CD4-positive, alpha-beta T cell treated with Interleukin-2 at 100 ng/mL for 4 hours (primary cell): Measurements from ENCODE around the gene SERAC1.

ENCODE experiments used
- DNase-seq: peaks from one replicate; pipeline ENCODE4 v3.0.0-alpha.2; 2020; ENCODE audit warnings: low spot score

SERAC1 gene

GRCh38 chr6:158122048-158122447 is 46.0 kb downstream of the SERAC1 start:
- DNase-seq = no peak

GRCh38 chr6:158121335-158121734 is 46.7 kb downstream of the SERAC1 start:
- DNase-seq = no peak

GRCh38 chr6:158118886-158119285 is 49.2 kb downstream of the SERAC1 start:
- DNase-seq = no peak

GRCh38 chr6:158115508-158115907 is 52.6 kb downstream of the SERAC1 start:
- no peak for DNase-seq

GRCh38 chr6:158115102-158115501 is 53.0 kb downstream of the SERAC1 start:
- DNase-seq = no peak

GRCh38 chr6:158113802-158114201 is 54.3 kb downstream of the SERAC1 start:
- no peak for DNase-seq

GRCh38 chr6:158111987-158112386 is 56.1 kb downstream of the SERAC1 start:
- DNase-seq = no peak

GRCh38 chr6:158110986-158111385 is 57.1 kb downstream of the SERAC1 start:
- no peak for DNase-seq

- no peak for DNase-seq
Measured at GRCh38 chr6:158109748-158110147, 58.3 kb downstream of the SERAC1 start.

GRCh38 chr6:158104696-158105095 is 63.4 kb downstream of the SERAC1 start:
- DNase-seq = no peak

GRCh38 chr6:158103228-158103627 is 64.8 kb downstream of the SERAC1 start:
- no peak for DNase-seq

GRCh38 chr6:158095671-158096070 is 72.4 kb downstream of the SERAC1 start:
- DNase-seq = no peak

GRCh38 chr6:158095031-158095430 is 73.0 kb downstream of the SERAC1 start:
- no peak for DNase-seq

GRCh38 chr6:158092806-158093205 is 75.3 kb downstream of the SERAC1 start:
- DNase-seq = no peak

GRCh38 chr6:158087224-158087867 is 80.7 kb downstream of the SERAC1 start:
- no peak for DNase-seq

GRCh38 chr6:158086504-158087223 is 81.4 kb downstream of the SERAC1 start:
- DNase-seq = no peak

GRCh38 chr6:158086054-158086503 is 82.0 kb downstream of the SERAC1 start:
- DNase-seq = no peak

- DNase-seq = no peak
Measured at GRCh38 chr6:158085261-158086053, 82.6 kb downstream of the SERAC1 start.

GRCh38 chr6:158083455-158084325 is 84.4 kb downstream of the SERAC1 start:
- DNase-seq = no peak

GRCh38 chr6:158081657-158081935 is 86.5 kb downstream of the SERAC1 start:
- no peak for DNase-seq

GRCh38 chr6:158080849-158081656 is 87.0 kb downstream of the SERAC1 start:
- DNase-seq = no peak
